Activated CD8-positive, alpha-beta T cell treated with anti-CD3 and anti-CD28 coated beads for 36 hours (primary cell): ENCODE results near the gene NUMBL. TPM values are rescaled to one million over a fixed set of nuclear protein-coding genes. Genes with fewer than 3 reads are reported as not detected.

ENCODE experiments used
- ATAC-seq: fragments of 200-7000 bp; cut with Tn5 transposase; one replicate; pipeline ENCODE4 v1.10.0; 2021; ENCODE audit warnings: mild to moderate bottlenecking, moderate library complexity
- CTCF ChIA-PET: fragments of 350-600 bp; sonication (Branson Sonifier 250); formaldehyde crosslinking; loops from one replicate; lab custom pipeline; 2021; ENCODE audit warnings: antibody characterized with exemption; lab: Charles Lee
- POLR2A ChIA-PET: fragments of 350-600 bp; sonication (Branson Sonifier 250); formaldehyde crosslinking; loops from one replicate; lab custom pipeline; 2021; ENCODE audit warnings: antibody characterized with exemption; lab: Charles Lee
- DNase-seq: peaks from one replicate; pipeline ENCODE4 v3.0.0-alpha.2; 2020
- H3K27ac Mint-ChIP-seq: one replicate; pipeline ENCODE4 v1.8.0; 2021; ENCODE audit warnings: mild to moderate bottlenecking, mixed read lengths
- H3K27me3 Mint-ChIP-seq: one replicate; pipeline ENCODE4 v1.8.0; 2021; ENCODE audit warnings: mixed read lengths
- H3K36me3 Mint-ChIP-seq: one replicate; pipeline ENCODE4 v1.8.0; 2021; ENCODE audit warnings: low read depth, mixed read lengths
- H3K4me1 Mint-ChIP-seq: one replicate; pipeline ENCODE4 v1.8.0; 2021; ENCODE audit warnings: low read depth, mixed read lengths
- H3K4me3 Mint-ChIP-seq: one replicate; pipeline ENCODE4 v1.8.0; 2021; ENCODE audit warnings: mild to moderate bottlenecking, moderate library complexity, mixed read lengths
- H3K9me3 Mint-ChIP-seq: one replicate; pipeline ENCODE4 v1.8.0; 2021; ENCODE audit warnings: mixed read lengths
- intact Hi-C: fragments of 100-400 bp; cut with micrococcal nuclease; formaldehyde crosslinking; loops from one replicate; pipeline ENCODE4 v1.10.0; 2022
- total RNA-seq, 2 experiments: library from RNA; stranded (reverse); gene quantifications; one replicate each; pipeline ENCODE4 v1.2.3, GENCODE V29; 2021
- TF ChIP-seq, protein P1 (sequence below): fragments of 200-600 bp; IDR thresholded peaks from one replicate; pipeline ENCODE4 v1.8.0; 2022; ENCODE audit warnings: antibody characterized with exemption, mild to moderate bottlenecking

NUMBL gene
- total RNA-seq, 2 experiments from 2014 or later = 13.7 to 17.7 TPM

- ChIA-PET CTCF (no interaction called here), POLR2A (interaction anchor here (0.6 to 1.6 kb wide), 3 partner anchors 15 to 91 kb away, joined by 3 to 5 read pairs (median 3); partner anchors contain the start of gene NUMBL)
- TF ChIP-seq, protein P1, sequence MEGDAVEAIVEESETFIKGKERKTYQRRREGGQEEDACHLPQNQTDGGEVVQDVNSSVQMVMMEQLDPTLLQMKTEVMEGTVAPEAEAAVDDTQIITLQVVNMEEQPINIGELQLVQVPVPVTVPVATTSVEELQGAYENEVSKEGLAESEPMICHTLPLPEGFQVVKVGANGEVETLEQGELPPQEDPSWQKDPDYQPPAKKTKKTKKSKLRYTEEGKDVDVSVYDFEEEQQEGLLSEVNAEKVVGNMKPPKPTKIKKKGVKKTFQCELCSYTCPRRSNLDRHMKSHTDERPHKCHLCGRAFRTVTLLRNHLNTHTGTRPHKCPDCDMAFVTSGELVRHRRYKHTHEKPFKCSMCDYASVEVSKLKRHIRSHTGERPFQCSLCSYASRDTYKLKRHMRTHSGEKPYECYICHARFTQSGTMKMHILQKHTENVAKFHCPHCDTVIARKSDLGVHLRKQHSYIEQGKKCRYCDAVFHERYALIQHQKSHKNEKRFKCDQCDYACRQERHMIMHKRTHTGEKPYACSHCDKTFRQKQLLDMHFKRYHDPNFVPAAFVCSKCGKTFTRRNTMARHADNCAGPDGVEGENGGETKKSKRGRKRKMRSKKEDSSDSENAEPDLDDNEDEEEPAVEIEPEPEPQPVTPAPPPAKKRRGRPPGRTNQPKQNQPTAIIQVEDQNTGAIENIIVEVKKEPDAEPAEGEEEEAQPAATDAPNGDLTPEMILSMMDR = no peak
- H3K27ac Mint-ChIP-seq = peak overlapping the region; percentile 96
- no peaks in the 10 kb centered on the region for H3K9me3 Mint-ChIP-seq
- H3K4me1 Mint-ChIP-seq = peaks cover 34% of the 10 kb centered on the region
- H3K4me3 Mint-ChIP-seq = peak overlapping the region; percentile 94
- no peaks in the 10 kb centered on the region for H3K27me3 Mint-ChIP-seq
- ATAC-seq = no peak
- no peak for DNase-seq
- intact Hi-C loops = no loop called here
- H3K36me3 Mint-ChIP-seq = peaks cover 14% of the 10 kb centered on the region
Observed at GRCh38 chr19:40713939-40714338, 23.5 kb upstream of the NUMBL start.

DNA sequence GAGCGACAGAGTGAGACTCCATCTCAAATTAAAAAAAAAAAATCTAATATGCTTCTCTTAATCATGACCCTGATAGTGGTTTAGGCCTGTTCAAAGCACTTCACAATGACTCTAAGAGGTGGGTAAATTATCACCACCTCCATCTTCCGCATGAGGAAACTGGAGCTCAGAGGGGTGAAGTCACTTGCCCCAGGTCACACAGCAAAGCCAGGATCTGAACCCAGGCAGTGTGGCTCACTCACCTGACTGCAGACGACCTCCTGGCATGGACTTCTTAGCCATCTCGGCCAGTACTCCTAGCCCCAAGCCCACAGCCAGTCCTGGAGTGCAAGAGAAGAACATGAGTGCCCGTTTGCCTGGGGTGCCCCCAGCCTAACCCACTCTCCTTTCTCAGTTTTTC, 19.4 kb upstream of the NUMBL start:
- TF ChIP-seq, protein P1 = no peak
- Mint-ChIP-seq H3K4me1 (peaks cover 17% of the 10 kb centered on the region), H3K9me3 (no peaks in the 10 kb centered on the region), H3K27me3 (no peaks in the 10 kb centered on the region), H3K4me3 (no peak overlapping the region), H3K27ac (no peak overlapping the region), H3K36me3 (peaks cover 25% of the 10 kb centered on the region)
- CTCF ChIA-PET = no interaction called here
- DNase-seq (no peak), ATAC-seq (no peak)
- POLR2A ChIA-PET = no interaction called here
- intact Hi-C loops = no loop called here

GRCh38 chr19:40707615-40708014, 17.2 kb upstream of the NUMBL start:
- Mint-ChIP-seq H3K27ac (no peak overlapping the region), H3K9me3 (no peaks in the 10 kb centered on the region), H3K4me1 (peaks cover 5% of the 10 kb centered on the region), H3K4me3 (no peak overlapping the region), H3K36me3 (peaks cover 31% of the 10 kb centered on the region), H3K27me3 (no peaks in the 10 kb centered on the region)
- TF ChIP-seq, protein P1 = no peak
- intact Hi-C loops = no loop called here
- ChIA-PET POLR2A (interaction anchor here (0.9 kb wide), 2 partner anchors 16 to 41 kb away, joined by 3 read pairs; no protein-coding TSS in a partner anchor), CTCF (no interaction called here)
- ATAC-seq = no peak
- no peak for DNase-seq

GRCh38 chr19:40705950-40706619, 15.6 kb upstream of the NUMBL start:
- CTCF ChIA-PET = interaction anchor here (0.7 kb wide), 1 partner anchor 15 kb away, joined by 3 read pairs; no protein-coding TSS in a partner anchor

DNA sequence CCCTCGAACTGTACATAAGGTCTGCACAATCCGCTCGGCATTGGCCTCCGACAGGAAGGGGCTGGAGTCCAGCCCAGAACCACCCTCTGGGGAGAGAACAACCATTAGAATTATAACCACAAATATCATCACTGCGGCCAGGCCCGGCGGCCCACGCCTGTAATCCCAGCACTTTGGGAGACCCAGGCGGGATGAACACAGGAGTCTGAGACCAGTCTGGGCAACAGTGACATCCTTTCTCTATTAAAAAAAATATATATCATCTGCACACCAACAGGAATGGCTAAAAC, 14.9 kb upstream of the NUMBL start:
- intact Hi-C loops = no loop called here
- Mint-ChIP-seq H3K27me3 (no peaks in the 10 kb centered on the region), H3K4me1 (no peaks in the 10 kb centered on the region), H3K4me3 (no peak overlapping the region), H3K27ac (no peak overlapping the region), H3K9me3 (no peaks in the 10 kb centered on the region), H3K36me3 (peaks cover 29% of the 10 kb centered on the region)
- ATAC-seq (no peak), DNase-seq (no peak)
- CTCF ChIA-PET = interaction anchor here (0.7 kb wide), 1 partner anchor 14 kb away, joined by 3 read pairs; no protein-coding TSS in a partner anchor
- POLR2A ChIA-PET = no interaction called here
- TF ChIP-seq, protein P1 = no peak

More at GRCh38 chr19:40705950-40706619, 15.6 kb upstream of the NUMBL start:
- DNase-seq (no peak), ATAC-seq (no peak)
- TF ChIP-seq, protein P1 = no peak
- intact Hi-C loops = no loop called here
- H3K4me1 Mint-ChIP-seq = peaks cover 2% of the 10 kb centered on the region
- H3K36me3 Mint-ChIP-seq = peaks cover 31% of the 10 kb centered on the region
- H3K27ac Mint-ChIP-seq = no peak overlapping the region
- H3K9me3 Mint-ChIP-seq = no peaks in the 10 kb centered on the region
- H3K4me3 Mint-ChIP-seq = no peak overlapping the region
- no peaks in the 10 kb centered on the region for H3K27me3 Mint-ChIP-seq
- POLR2A ChIA-PET = no interaction called here
